22Rv1 (cell line): ENCODE measurements around the gene FBXO46.
"Not testable (repeated sequence)": the region's sequence is repeated elsewhere in the genome, so short reads cannot be mapped to it uniquely, and the experiment has no call there.

ENCODE experiments used
- ZFX ChIP-seq: fragments of 450-650 bp; IDR thresholded peaks from 2 replicates; pipeline ENCODE4 v1.6.1; 2017; ENCODE audit warnings: antibody characterized with exemption, borderline replicate concordance
- TF ChIP-seq, protein P1 (sequence below): fragments of 450-650 bp; IDR thresholded peaks from 2 replicates; pipeline ENCODE4 v1.5.1; 2017; ENCODE audit warnings: mild to moderate bottlenecking

DNA sequence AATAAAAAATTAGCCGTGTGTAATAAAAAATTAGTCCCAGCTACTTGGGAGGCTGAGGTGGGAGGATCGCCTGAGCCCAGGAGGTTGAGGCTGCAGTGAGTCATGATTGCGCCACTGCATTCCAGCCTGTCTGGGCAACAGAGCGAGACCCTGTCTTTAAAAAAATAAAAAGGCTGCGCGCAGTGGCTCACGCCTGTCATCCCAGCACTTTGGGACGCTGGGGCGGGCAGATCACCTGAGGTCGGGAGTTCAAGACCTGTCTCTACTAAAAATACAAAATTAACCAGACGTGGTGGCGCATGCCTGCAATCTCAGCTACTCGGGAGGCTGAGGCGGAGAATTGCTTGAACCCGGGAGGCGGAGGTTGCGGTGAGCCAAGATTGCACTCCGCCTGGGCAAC lies 2.0 kb downstream of the FBXO46 start:
- TF ChIP-seq, protein P1, sequence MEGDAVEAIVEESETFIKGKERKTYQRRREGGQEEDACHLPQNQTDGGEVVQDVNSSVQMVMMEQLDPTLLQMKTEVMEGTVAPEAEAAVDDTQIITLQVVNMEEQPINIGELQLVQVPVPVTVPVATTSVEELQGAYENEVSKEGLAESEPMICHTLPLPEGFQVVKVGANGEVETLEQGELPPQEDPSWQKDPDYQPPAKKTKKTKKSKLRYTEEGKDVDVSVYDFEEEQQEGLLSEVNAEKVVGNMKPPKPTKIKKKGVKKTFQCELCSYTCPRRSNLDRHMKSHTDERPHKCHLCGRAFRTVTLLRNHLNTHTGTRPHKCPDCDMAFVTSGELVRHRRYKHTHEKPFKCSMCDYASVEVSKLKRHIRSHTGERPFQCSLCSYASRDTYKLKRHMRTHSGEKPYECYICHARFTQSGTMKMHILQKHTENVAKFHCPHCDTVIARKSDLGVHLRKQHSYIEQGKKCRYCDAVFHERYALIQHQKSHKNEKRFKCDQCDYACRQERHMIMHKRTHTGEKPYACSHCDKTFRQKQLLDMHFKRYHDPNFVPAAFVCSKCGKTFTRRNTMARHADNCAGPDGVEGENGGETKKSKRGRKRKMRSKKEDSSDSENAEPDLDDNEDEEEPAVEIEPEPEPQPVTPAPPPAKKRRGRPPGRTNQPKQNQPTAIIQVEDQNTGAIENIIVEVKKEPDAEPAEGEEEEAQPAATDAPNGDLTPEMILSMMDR: not testable (repeated sequence)
- not testable (repeated sequence) for TF ChIP-seq ZFX
